CD4-positive, CD25-positive, alpha-beta regulatory T cell (primary cell): ENCODE measurements around the gene LMAN1. TPM values are rescaled to one million over a fixed set of nuclear protein-coding genes. Genes with fewer than 3 reads are reported as not detected.

ENCODE experiments used
- ATAC-seq, 2 donors: fragments of 150-1000 bp; cut with Tn5 transposase; one replicate each; pipeline ENCODE4 v1.10.0; 2021; ENCODE audit warnings: low read depth in 2 of 2, moderate number of reproducible peaks in 2 of 2, moderate library complexity in 1 of 2
- DNase-seq, 3 donors: peaks; one replicate each; pipeline versions ENCODE4 v3.0.0 to v3.0.0-alpha.2; 2012 to 2022; ENCODE audit warnings: mixed read lengths in 1 of 3
- H3K27ac ChIP-seq: one replicate; pipeline ENCODE4 v1.7.0; 2013; ENCODE audit warnings: mild to moderate bottlenecking, low read length; ENCODE audit not compliant: insufficient read depth, poor library complexity, severe bottlenecking
- H3K27me3 ChIP-seq: one replicate; pipeline ENCODE4 v1.7.0; 2013; ENCODE audit warnings: low read length; ENCODE audit not compliant: control insufficient read depth, insufficient read depth
- H3K36me3 ChIP-seq: one replicate; pipeline ENCODE4 v1.7.0; 2013; ENCODE audit warnings: mild to moderate bottlenecking, low read length, moderate library complexity; ENCODE audit not compliant: control insufficient read depth, insufficient read depth
- H3K4me1 ChIP-seq: 2 replicates; pipeline ENCODE4 v1.7.0; 2013; ENCODE audit warnings: mild to moderate bottlenecking, low read length; ENCODE audit not compliant: insufficient read depth, control insufficient read depth, poor library complexity, severe bottlenecking
- H3K4me3 ChIP-seq: one replicate; pipeline ENCODE4 v1.7.0; 2013; ENCODE audit warnings: low read depth, mild to moderate bottlenecking, low read length, moderate library complexity
- H3K9me3 ChIP-seq, 2 experiments: 1 replicate in 1 of 2; 2 replicates in 1 of 2; pipeline ENCODE4 v1.7.0; 2013; ENCODE audit warnings: low read length in 2 of 2, mild to moderate bottlenecking in 1 of 2, moderate library complexity in 1 of 2; ENCODE audit not compliant: control insufficient read depth in 2 of 2
- H3K27ac Mint-ChIP-seq, 3 donors: one replicate each; pipeline ENCODE4 v1.8.0; 2020 to 2022; ENCODE audit warnings: mild to moderate bottlenecking in 3 of 3, mixed read lengths in 3 of 3, moderate library complexity in 2 of 3
- H3K27me3 Mint-ChIP-seq: one replicate; pipeline ENCODE4 v1.8.0; 2022; ENCODE audit warnings: mild to moderate bottlenecking, mixed read lengths
- H3K36me3 Mint-ChIP-seq: one replicate; pipeline ENCODE4 v1.8.0; 2020; ENCODE audit warnings: mixed read lengths
- H3K4me1 Mint-ChIP-seq, 4 donors: one replicate each; pipeline ENCODE4 v1.8.0; 2020 to 2022; ENCODE audit warnings: mixed read lengths in 4 of 4, mild to moderate bottlenecking in 1 of 4
- H3K4me3 Mint-ChIP-seq, 4 donors: one replicate each; pipeline ENCODE4 v1.8.0; 2020 to 2022; ENCODE audit warnings: mild to moderate bottlenecking in 4 of 4, mixed read lengths in 4 of 4, moderate library complexity in 3 of 4
- H3K9me3 Mint-ChIP-seq, 7 donors: one replicate each; pipeline ENCODE4 v1.8.0; 2020 to 2022; ENCODE audit warnings: mixed read lengths in 7 of 7, mild to moderate bottlenecking in 3 of 7, moderate library complexity in 2 of 7
- polyA plus RNA-seq, 4 donors: library from polyadenylated mRNA; unstranded; fragments of 300-500 nt; fragmentation: Illumina TruSeq; gene quantifications; one replicate each; pipeline ENCODE4 v1.2.3, GENCODE V29; 2021
- total RNA-seq: library from RNA; stranded (reverse); gene quantifications from one replicate; pipeline ENCODE4 v1.2.3, GENCODE V29; 2022

Gene LMAN1
- total RNA-seq, result 51.3 TPM
- 10 to 100 TPM; 25.3 to 37.4 (median 34.4) TPM for polyA plus RNA-seq

DNA sequence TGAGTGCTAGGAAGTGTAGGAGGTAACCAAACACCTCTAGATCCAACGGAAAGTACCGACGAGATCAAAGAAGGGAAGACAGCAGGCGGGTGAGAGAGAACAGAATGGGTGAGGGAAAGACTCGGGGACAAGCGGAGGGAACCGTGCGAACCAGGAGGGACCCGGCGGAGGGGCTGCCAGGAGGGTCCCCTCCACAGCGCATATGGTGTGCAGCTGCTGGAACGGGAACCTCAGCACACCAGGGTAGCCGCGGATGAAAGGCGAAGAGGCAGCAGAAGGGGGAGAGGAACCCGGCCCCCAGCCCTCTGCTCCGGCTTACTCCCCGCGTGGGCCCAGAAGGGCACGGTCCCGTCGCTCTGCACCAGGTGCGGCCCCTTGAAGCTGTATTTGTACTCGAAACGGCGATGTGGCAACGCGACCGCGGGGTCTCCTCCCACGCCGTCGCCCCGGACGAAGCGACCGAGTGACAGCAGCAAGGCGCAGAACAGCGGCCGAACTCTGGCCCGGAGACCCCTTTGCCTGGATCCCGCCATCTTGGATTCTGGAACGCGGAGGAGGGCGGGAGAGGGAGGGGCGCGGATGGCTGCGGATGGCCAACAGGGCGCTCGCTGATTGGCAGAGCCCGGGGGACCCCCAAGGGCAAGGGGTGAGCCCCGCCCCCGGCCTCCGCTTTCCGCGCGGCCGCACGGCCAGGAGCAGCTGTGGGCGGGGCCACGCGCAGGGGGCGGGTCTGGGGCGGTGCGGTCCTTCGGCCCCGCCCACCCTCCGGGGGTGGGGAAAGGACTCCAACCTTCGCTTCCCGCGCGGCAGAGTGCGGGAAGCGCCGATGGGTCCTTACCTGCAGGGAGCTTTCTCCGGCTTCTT, at the start of gene LMAN1:
Gene LMAN1 (minus strand): TSS at position 554 of the 864 bp plus-strand sequence. CDS start 21 bp downstream, at position 533.
- DNase-seq (peak; percentile 84 to 94 (median 90)), ATAC-seq (peak; percentile 88 to 89)
- H3K9me3 Mint-ChIP-seq, result no peaks in the 10 kb centered on the region
- H3K4me1 Mint-ChIP-seq, result peaks cover 11 to 46% (median 33%) of the 10 kb centered on the region in 4 donors
- Histone ChIP-seq H3K27ac (peak within 1 kb of the TSS; percentile 92), H3K27me3 (no peaks in the 10 kb centered on the region), H3K36me3 (peaks cover 12% of the 10 kb centered on the region), H3K9me3 (no peaks in the 10 kb centered on the region), H3K4me3 (peak within 1 kb of the TSS; percentile 91), H3K4me1 (peaks cover 29% of the 10 kb centered on the region)
- H3K36me3 Mint-ChIP-seq, result peaks cover 7% of the 10 kb centered on the region
- H3K4me3 Mint-ChIP-seq, result peak within 1 kb of the TSS; percentile 92 to 100 (median 96)
- H3K27me3 Mint-ChIP-seq, result peaks cover 15% of the 10 kb centered on the region
- peak within 1 kb of the TSS; percentile 92 to 97 (median 93) for H3K27ac Mint-ChIP-seq

- H3K4me3 ChIP-seq, result no peak overlapping the region
- H3K36me3 Mint-ChIP-seq, result no peaks in the 10 kb centered on the region
- no peak overlapping the region for H3K4me3 Mint-ChIP-seq
- H3K9me3 Mint-ChIP-seq, result no peaks in the 10 kb centered on the region
- H3K27ac Mint-ChIP-seq, result peak overlapping the region in 1 of 3 donors; percentile 48
- peaks cover 0 to 3% (median 0%) of the 10 kb centered on the region in 4 donors for H3K4me1 Mint-ChIP-seq
- ATAC-seq, result peak; percentile 75 to 95
- H3K36me3 ChIP-seq, result no peaks in the 10 kb centered on the region
- peak; percentile 36 to 73 (median 63) for DNase-seq
- H3K27ac ChIP-seq, result no peak overlapping the region
- no peaks in the 10 kb centered on the region for H3K27me3 ChIP-seq
- no peaks in the 10 kb centered on the region for H3K9me3 ChIP-seq
- peaks cover 19% of the 10 kb centered on the region for H3K27me3 Mint-ChIP-seq
- no peaks in the 10 kb centered on the region for H3K4me1 ChIP-seq
These were observed 43.5 kb upstream of the LMAN1 start for GRCh38 chr18:59402432-59403090.

DNA sequence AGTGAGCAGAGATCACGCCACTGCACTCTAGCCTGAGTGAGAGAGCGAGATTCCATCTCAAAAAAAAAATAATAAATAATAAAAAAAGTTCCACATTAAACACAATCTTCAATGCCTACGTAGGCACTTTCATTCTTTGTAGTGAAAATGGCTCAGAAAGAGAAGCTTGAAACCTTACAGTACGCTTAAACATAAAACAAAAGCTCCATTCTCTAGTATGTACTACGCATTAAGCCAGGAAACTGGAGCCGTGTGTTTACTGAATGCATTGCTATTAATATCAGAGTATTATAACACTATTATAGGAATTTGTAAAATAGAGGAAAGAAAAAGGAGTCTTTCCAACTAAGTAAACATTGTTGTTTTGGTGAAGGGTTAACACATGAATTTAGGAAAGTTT, 41.3 kb upstream of the LMAN1 start:
- Histone ChIP-seq H3K4me3 (no peak overlapping the region), H3K36me3 (no peaks in the 10 kb centered on the region), H3K27ac (no peak overlapping the region), H3K4me1 (no peaks in the 10 kb centered on the region), H3K27me3 (peaks cover 2% of the 10 kb centered on the region), H3K9me3 (no peaks in the 10 kb centered on the region)
- DNase-seq (no peak), ATAC-seq (no peak)
- H3K36me3 Mint-ChIP-seq, result no peaks in the 10 kb centered on the region
- no peaks in the 10 kb centered on the region for H3K9me3 Mint-ChIP-seq
- H3K27me3 Mint-ChIP-seq, result peaks cover 24% of the 10 kb centered on the region
- H3K4me1 Mint-ChIP-seq, result peaks cover 0 to 7% (median 3%) of the 10 kb centered on the region in 4 donors
- no peak overlapping the region for H3K4me3 Mint-ChIP-seq
- H3K27ac Mint-ChIP-seq, result no peak overlapping the region

DNA sequence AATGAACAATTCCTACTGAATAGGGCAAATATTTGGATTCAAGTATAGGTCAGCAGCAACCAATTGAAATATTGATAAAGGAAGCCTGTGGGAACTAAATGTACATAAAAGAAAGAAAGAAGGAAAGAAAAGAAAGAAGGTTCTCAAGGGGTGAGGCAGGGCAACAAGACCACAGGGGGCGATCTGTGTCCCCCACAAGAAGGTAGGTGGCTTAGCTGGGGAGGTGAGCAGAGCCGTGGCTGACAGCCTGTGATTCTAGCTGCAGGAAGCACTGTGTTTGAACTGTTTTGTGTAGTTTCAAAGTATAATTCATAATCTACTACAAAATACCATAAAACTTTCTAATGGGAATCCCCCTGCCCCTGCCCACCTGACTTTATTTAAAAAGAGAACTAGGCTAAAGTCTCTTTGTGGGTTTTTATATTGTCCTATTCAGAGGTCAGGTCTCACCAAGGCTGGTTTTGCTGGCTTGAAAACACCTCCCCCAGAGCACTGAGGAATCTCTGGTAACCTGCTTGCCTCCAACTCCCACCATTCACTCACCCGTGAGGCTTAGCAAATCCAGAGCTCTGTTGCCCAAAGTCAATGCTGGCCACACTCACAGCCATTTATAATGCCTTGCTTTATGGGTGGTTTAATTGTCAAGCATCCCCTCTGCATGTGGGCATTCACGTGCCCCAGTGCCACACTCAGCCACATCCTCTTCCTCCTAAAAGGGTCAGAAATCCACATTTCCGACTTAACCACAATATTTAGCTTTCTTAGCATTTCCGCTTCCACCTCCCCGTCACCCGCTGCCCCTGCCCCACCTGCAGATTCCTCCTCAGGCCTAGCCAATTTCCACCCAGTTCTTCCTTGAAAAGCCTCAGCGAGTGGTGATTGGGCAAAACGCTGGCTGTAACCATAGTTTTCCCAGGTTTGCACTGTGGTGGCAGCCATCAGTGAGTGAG, 36.4 kb upstream of the LMAN1 start:
- no peaks in the 10 kb centered on the region for H3K9me3 ChIP-seq
- Mint-ChIP-seq H3K9me3 (peaks cover 0 to 1% (median 0%) of the 10 kb centered on the region in 7 donors), H3K4me3 (no peak overlapping the region), H3K27ac (no peak overlapping the region), H3K27me3 (peaks cover 33% of the 10 kb centered on the region), H3K4me1 (peaks cover 0 to 7% (median 5%) of the 10 kb centered on the region in 4 donors), H3K36me3 (no peaks in the 10 kb centered on the region)
- H3K27ac ChIP-seq, result no peak overlapping the region
- peaks cover 2% of the 10 kb centered on the region for H3K27me3 ChIP-seq
- H3K36me3 ChIP-seq, result no peaks in the 10 kb centered on the region
- DNase-seq, result peak in 1 of 3 donors; percentile 19
- H3K4me3 ChIP-seq, result no peak overlapping the region
- no peaks in the 10 kb centered on the region for H3K4me1 ChIP-seq
- no peak for ATAC-seq

DNA sequence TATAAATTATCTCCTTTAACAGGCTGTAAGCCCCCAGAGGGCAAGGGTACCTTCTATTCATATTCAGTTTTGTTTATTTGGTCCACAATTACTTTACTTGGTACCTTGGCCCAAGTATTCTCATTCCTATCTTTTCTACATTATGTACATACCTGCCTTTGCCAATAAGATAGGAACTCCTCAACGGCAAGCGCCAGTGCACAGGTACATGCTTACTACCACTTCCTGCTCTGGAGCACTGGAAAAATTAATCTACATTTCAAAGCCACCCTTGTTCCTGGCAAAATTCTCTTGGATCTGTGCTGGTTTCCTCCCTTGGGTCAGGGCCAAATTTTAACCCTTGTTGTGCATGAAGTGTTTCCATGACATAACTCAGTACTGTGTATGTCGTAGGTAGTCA, 34.3 kb upstream of the LMAN1 start:
- Histone ChIP-seq H3K4me1 (no peaks in the 10 kb centered on the region), H3K27me3 (peaks cover 5% of the 10 kb centered on the region), H3K36me3 (no peaks in the 10 kb centered on the region), H3K9me3 (no peaks in the 10 kb centered on the region), H3K4me3 (no peak overlapping the region), H3K27ac (no peak overlapping the region)
- ATAC-seq (no peak), DNase-seq (no peak)
- H3K4me1 Mint-ChIP-seq, result peaks cover 0 to 7% (median 5%) of the 10 kb centered on the region in 4 donors
- no peak overlapping the region for H3K27ac Mint-ChIP-seq
- peaks cover 0 to 1% (median 0%) of the 10 kb centered on the region in 7 donors for H3K9me3 Mint-ChIP-seq
- no peak overlapping the region for H3K4me3 Mint-ChIP-seq
- H3K27me3 Mint-ChIP-seq, result peaks cover 38% of the 10 kb centered on the region
- no peaks in the 10 kb centered on the region for H3K36me3 Mint-ChIP-seq

DNA sequence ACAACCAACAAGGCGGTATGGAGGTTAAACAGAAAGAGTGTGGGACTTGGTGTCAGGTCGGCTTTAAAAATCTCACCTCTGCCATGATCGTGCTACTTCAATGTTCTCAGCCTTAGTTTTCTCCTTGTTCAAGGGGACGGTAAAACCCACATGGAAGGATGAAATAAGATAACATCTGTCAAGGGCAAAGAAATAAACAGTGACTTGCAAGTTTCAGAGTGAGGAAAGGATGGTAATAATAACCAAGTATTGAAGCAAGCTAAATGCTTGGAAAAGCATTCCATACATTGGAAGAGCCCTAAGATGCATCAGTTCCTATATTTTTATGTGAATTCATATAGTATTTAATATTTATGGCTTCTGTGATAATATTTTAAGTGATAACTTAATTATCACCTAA, 29.8 kb upstream of the LMAN1 start:
- H3K27ac ChIP-seq, result no peak overlapping the region
- H3K9me3 ChIP-seq, result no peaks in the 10 kb centered on the region
- H3K4me1 ChIP-seq, result no peaks in the 10 kb centered on the region
- H3K27me3 ChIP-seq, result peaks cover 3% of the 10 kb centered on the region
- H3K36me3 Mint-ChIP-seq, result no peaks in the 10 kb centered on the region
- ATAC-seq (no peak), DNase-seq (no peak)
- H3K27ac Mint-ChIP-seq, result no peak overlapping the region
- H3K36me3 ChIP-seq, result no peaks in the 10 kb centered on the region
- H3K9me3 Mint-ChIP-seq, result peaks cover 0 to 1% (median 0%) of the 10 kb centered on the region in 7 donors
- no peak overlapping the region for H3K4me3 Mint-ChIP-seq
- H3K4me1 Mint-ChIP-seq, result no peaks in the 10 kb centered on the region
- H3K4me3 ChIP-seq, result no peak overlapping the region
- H3K27me3 Mint-ChIP-seq, result peaks cover 27% of the 10 kb centered on the region
